Neural crest cell (in vitro differentiated cells): ENCODE measurements around the gene RASL10A. TPM values are rescaled to one million over a fixed set of nuclear protein-coding genes. Genes with fewer than 3 reads are reported as not detected.

ENCODE experiments used
- DNase-seq: peaks from one replicate; pipeline ENCODE4 v3.0.0; 2021; ENCODE audit warnings: low read depth, mixed read lengths, low spot score
- H3K27ac Mint-ChIP-seq: one replicate; pipeline ENCODE4 v1.8.0; 2021; ENCODE audit warnings: mild to moderate bottlenecking, mixed read lengths; ENCODE audit not compliant: unreplicated experiment
- H3K27me3 Mint-ChIP-seq: 2 replicates; pipeline ENCODE4 v1.8.0; 2021; ENCODE audit warnings: low read depth, mild to moderate bottlenecking, mixed read lengths
- H3K36me3 Mint-ChIP-seq: 2 replicates; pipeline ENCODE4 v1.8.0; 2021; ENCODE audit warnings: low read depth, mild to moderate bottlenecking, mixed read lengths
- H3K4me1 Mint-ChIP-seq: 2 replicates; pipeline ENCODE4 v1.8.0; 2021; ENCODE audit warnings: mixed read lengths
- H3K4me3 Mint-ChIP-seq: one replicate; pipeline ENCODE4 v1.8.0; 2021; ENCODE audit warnings: mild to moderate bottlenecking, mixed read lengths
- H3K9me3 Mint-ChIP-seq: 2 replicates; pipeline ENCODE4 v1.8.0; 2021; ENCODE audit warnings: mixed read lengths
- CTCF ChIP-seq: fragments of 200-600 bp; sonication (generic); conservative IDR thresholded peaks from 2 replicates; pipeline ENCODE4 v1.5.0; 2021; ENCODE audit warnings: antibody characterized with exemption, mild to moderate bottlenecking
- total RNA-seq: library from RNA; stranded (reverse); gene quantifications from 2 replicates; pipeline ENCODE4 v1.2.1, GENCODE V29; 2021

The RASL10A gene
- total RNA-seq, 1 donor from 2014 or later, result 0.63 TPM

- H3K4me3 Mint-ChIP-seq, result no peak overlapping the region
- no peaks in the 10 kb centered on the region for H3K9me3 Mint-ChIP-seq
- no peak for TF ChIP-seq CTCF
- peaks cover 20% of the 10 kb centered on the region for H3K4me1 Mint-ChIP-seq
- no peaks in the 10 kb centered on the region for H3K27me3 Mint-ChIP-seq
- no peak overlapping the region for H3K27ac Mint-ChIP-seq
- DNase-seq, result no peak
- H3K36me3 Mint-ChIP-seq, result no peaks in the 10 kb centered on the region
These were observed 10.4 kb upstream of the RASL10A start for GRCh38 chr22:29325785-29326315.

- H3K27me3 Mint-ChIP-seq, result no peaks in the 10 kb centered on the region
- TF ChIP-seq CTCF, result no peak
- no peaks in the 10 kb centered on the region for H3K9me3 Mint-ChIP-seq
- DNase-seq, result no peak
- peak overlapping the region; percentile 35 for H3K27ac Mint-ChIP-seq
- H3K36me3 Mint-ChIP-seq, result no peaks in the 10 kb centered on the region
- H3K4me1 Mint-ChIP-seq, result peaks cover 15% of the 10 kb centered on the region
- no peak overlapping the region for H3K4me3 Mint-ChIP-seq
These were observed 9.9 kb upstream of the RASL10A start for GRCh38 chr22:29325356-29325755.

- no peaks in the 10 kb centered on the region for H3K9me3 Mint-ChIP-seq
- no peak overlapping the region for H3K4me3 Mint-ChIP-seq
- no peak for TF ChIP-seq CTCF
- no peak for DNase-seq
- no peaks in the 10 kb centered on the region for H3K27me3 Mint-ChIP-seq
- H3K4me1 Mint-ChIP-seq, result peaks cover 10% of the 10 kb centered on the region
- no peak overlapping the region for H3K27ac Mint-ChIP-seq
- H3K36me3 Mint-ChIP-seq, result no peaks in the 10 kb centered on the region
These were observed 8.1 kb upstream of the RASL10A start for GRCh38 chr22:29323641-29324040.

GRCh38 chr22:29320546-29320945 is 5.0 kb upstream of the RASL10A start:
- no peak overlapping the region for H3K27ac Mint-ChIP-seq

GRCh38 chr22:29319072-29319471 is 3.6 kb upstream of the RASL10A start:
- no peak for DNase-seq
- TF ChIP-seq CTCF, result no peak
- Mint-ChIP-seq H3K27ac (no peak overlapping the region), H3K27me3 (peaks cover 32% of the 10 kb centered on the region), H3K36me3 (no peaks in the 10 kb centered on the region), H3K9me3 (no peaks in the 10 kb centered on the region), H3K4me3 (no peak overlapping the region), H3K4me1 (peaks cover 5% of the 10 kb centered on the region)

More at GRCh38 chr22:29320546-29320945, 5.0 kb upstream of the RASL10A start:
- H3K27me3 Mint-ChIP-seq, result peaks cover 24% of the 10 kb centered on the region
- DNase-seq, result no peak
- H3K36me3 Mint-ChIP-seq, result no peaks in the 10 kb centered on the region
- no peak overlapping the region for H3K4me3 Mint-ChIP-seq
- H3K4me1 Mint-ChIP-seq, result peaks cover 4% of the 10 kb centered on the region
- peak; percentile 32 for TF ChIP-seq CTCF
- no peaks in the 10 kb centered on the region for H3K9me3 Mint-ChIP-seq
